ENCODE results near the gene GPRC5A.

The GPRC5A gene

GRCh38 chr12:12951504-12951903 lies 60.1 kb downstream of the GPRC5A start:
- no peak for TF ChIP-seq CTCF (IDR thresholded peaks at IDR 0.05; ENCODE audit: insufficient read depth, missing control alignments)
- FAIRE-seq = no peak
- DNase-seq (ENCODE audit: insufficient read length, low spot score) = no peak

GRCh38 chr12:12952036-12952435 lies 60.7 kb downstream of the GPRC5A start, which contains the start of gene GPRC5D:
TSS of gene GPRC5D (minus strand) at chr12:12952170. CDS start at chr12:12950384, 1,786 bp downstream.
- DNase-seq (ENCODE audit: insufficient read length, low spot score) (no peak), FAIRE-seq (no peak)
- TF ChIP-seq CTCF (IDR thresholded peaks at IDR 0.05; ENCODE audit: insufficient read depth, missing control alignments) = no peak

GRCh38 chr12:12954356-12954755 lies 63.0 kb downstream of the GPRC5A start:
- DNase-seq (ENCODE audit: insufficient read length, low spot score) = no peak

GRCh38 chr12:12954878-12955625 lies 63.7 kb downstream of the GPRC5A start:
- FAIRE-seq (no peak), DNase-seq (ENCODE audit: insufficient read length, low spot score) (no peak)
- no peak for TF ChIP-seq CTCF (IDR thresholded peaks at IDR 0.05; ENCODE audit: insufficient read depth, missing control alignments)

More at GRCh38 chr12:12954356-12954755, 63.0 kb downstream of the GPRC5A start:
- peak; percentile 80 for FAIRE-seq
- TF ChIP-seq CTCF (IDR thresholded peaks at IDR 0.05; ENCODE audit: insufficient read depth, missing control alignments) = no peak

- no peak for FAIRE-seq
- TF ChIP-seq CTCF (IDR thresholded peaks at IDR 0.05; ENCODE audit: insufficient read depth, missing control alignments) = no peak
Measured at GRCh38 chr12:12958886-12959285, 67.5 kb downstream of the GPRC5A start.

GRCh38 chr12:12960639-12961209 lies 69.4 kb downstream of the GPRC5A start:
- no peak for TF ChIP-seq CTCF (IDR thresholded peaks at IDR 0.05; ENCODE audit: insufficient read depth, missing control alignments)
- DNase-seq (ENCODE audit: insufficient read length, low spot score) (no peak), FAIRE-seq (peak; percentile 48)

More at GRCh38 chr12:12958886-12959285, 67.5 kb downstream of the GPRC5A start:
- no peak for DNase-seq (ENCODE audit: insufficient read length, low spot score)

- DNase-seq (ENCODE audit: insufficient read length, low spot score) = no peak
- no peak for TF ChIP-seq CTCF (IDR thresholded peaks at IDR 0.05; ENCODE audit: insufficient read depth, missing control alignments)
- no peak for FAIRE-seq
Measured at GRCh38 chr12:12964255-12964654, 72.9 kb downstream of the GPRC5A start.

Data from D721Med (cell line).